IMR-90 (cell line): ENCODE results near the gene MASTL. TPM values are rescaled to one million over a fixed set of nuclear protein-coding genes. Genes with fewer than 3 reads are reported as not detected.

Experiments
- ATAC-seq: fragments of 200-7000 bp; cut with Tn5 transposase; 2 replicates; pipeline ENCODE4 v1.9.1; 2020; ENCODE audit warnings: low read depth, mild to moderate bottlenecking, moderate library complexity
- BruUV-seq: library from RNA; stranded (reverse); fragments of 400-500 nt; replicated peaks from 2 replicates; lab custom pipeline; 2021; lab: Mats Ljungman, UMichigan
- CTCF ChIA-PET: fragments of 300-600 bp; formaldehyde crosslinking; extraction: SDS; loops from one replicate; lab custom pipeline; 2021; ENCODE audit warnings: antibody characterized with exemption; lab: Yijun Ruan, JAX
- POLR2A ChIA-PET: fragments of 300-600 bp; sonication (Branson Sonifier 250); formaldehyde crosslinking; loops from one replicate; lab custom pipeline; 2022; ENCODE audit warnings: antibody characterized with exemption; ENCODE audit not compliant: unreplicated experiment; lab: Charles Lee
- DNase-seq: peaks from one replicate; pipeline ENCODE4 v3.0.0; 2013
- H2AFZ ChIP-seq: replicated peaks from 2 replicates; pipeline ENCODE3; 2013; ENCODE audit warnings: low read length, mild to moderate bottlenecking; ENCODE audit not compliant: poor library complexity
- H2AK5ac ChIP-seq: 2 replicates; pipeline ENCODE4 v1.6.1; 2013; ENCODE audit warnings: low read depth, low read length, inconsistent platforms
- H2AK9ac ChIP-seq: replicated peaks from 2 replicates; pipeline ENCODE3; 2013; ENCODE audit warnings: mild to moderate bottlenecking, low read depth, low read length, moderate library complexity; ENCODE audit not compliant: poor library complexity
- H2BK120ac ChIP-seq: 2 replicates; pipeline ENCODE4 v1.6.1; 2013; ENCODE audit warnings: low read depth, low read length, inconsistent platforms
- H2BK15ac ChIP-seq: 3 replicates; pipeline ENCODE4 v1.6.1; 2013; ENCODE audit warnings: low read depth, low read length, inconsistent platforms
- H2BK20ac ChIP-seq: 2 replicates; pipeline ENCODE4 v1.6.1; 2013; ENCODE audit warnings: low read depth, mild to moderate bottlenecking, inconsistent platforms, low read length, moderate library complexity
- H2BK5ac ChIP-seq: 2 replicates; pipeline ENCODE4 v1.6.1; 2013; ENCODE audit warnings: mild to moderate bottlenecking, low read depth, low read length, inconsistent platforms; ENCODE audit not compliant: poor library complexity, severe bottlenecking
- H3K14ac ChIP-seq: replicated peaks from 2 replicates; pipeline ENCODE4 v1.6.1; 2013; ENCODE audit warnings: low read depth, low read length, inconsistent platforms
- H3K18ac ChIP-seq: 2 replicates; pipeline ENCODE4 v1.6.1; 2013; ENCODE audit warnings: low read depth, low read length, control low read depth
- H3K23ac ChIP-seq: 2 replicates; pipeline ENCODE4 v1.6.1; 2013; ENCODE audit warnings: low read depth, low read length, inconsistent platforms
- H3K27ac ChIP-seq: 2 replicates; pipeline ENCODE4 v1.5.1; 2013; ENCODE audit warnings: mild to moderate bottlenecking, control low read depth, low read length; ENCODE audit not compliant: insufficient read depth
- H3K27me3 ChIP-seq: 2 replicates; pipeline ENCODE4 v1.6.1; 2013; ENCODE audit warnings: low read length; ENCODE audit not compliant: control insufficient read depth, insufficient read depth
- H3K36me3 ChIP-seq: 2 replicates; pipeline ENCODE4 v1.6.1; 2013; ENCODE audit warnings: low read length, mixed read lengths; ENCODE audit not compliant: control insufficient read depth, insufficient read depth
- H3K4ac ChIP-seq: 2 replicates; pipeline ENCODE4 v1.6.1; 2013; ENCODE audit warnings: low read depth, low read length, inconsistent platforms
- H3K4me1 ChIP-seq: 2 replicates; pipeline ENCODE4 v1.6.1; 2013; ENCODE audit warnings: low read length, mixed read lengths; ENCODE audit not compliant: control insufficient read depth, insufficient read depth
- H3K4me2 ChIP-seq: 2 replicates; pipeline ENCODE4 v1.6.1; 2013; ENCODE audit warnings: low read depth, mild to moderate bottlenecking, control low read depth, low read length, moderate library complexity
- H3K4me3 ChIP-seq: 2 replicates; pipeline ENCODE4 v1.5.1; 2013; ENCODE audit warnings: low read depth, mild to moderate bottlenecking, control low read depth, low read length, moderate library complexity; ENCODE audit not compliant: insufficient read depth
- H3K56ac ChIP-seq: 2 replicates; pipeline ENCODE4 v1.6.1; 2013; ENCODE audit warnings: low read length, inconsistent platforms; ENCODE audit not compliant: insufficient read depth; ENCODE audit errors: extremely low read depth
- H3K79me1 ChIP-seq, 2 experiments: 2 replicates each; pipeline ENCODE4 v1.6.1; 2013; ENCODE audit warnings: low read length in 2 of 2, inconsistent platforms in 1 of 2, low read depth in 1 of 2
- H3K9ac ChIP-seq: 2 replicates; pipeline ENCODE4 v1.6.1; 2013; ENCODE audit warnings: low read depth, low read length, control low read depth
- H3K9me1 ChIP-seq: 2 replicates; pipeline ENCODE4 v1.6.1; 2013; ENCODE audit warnings: low read length, inconsistent platforms; ENCODE audit not compliant: insufficient read depth
- H3K9me3 ChIP-seq: 2 replicates; pipeline ENCODE4 v1.6.1; 2013; ENCODE audit warnings: low read length; ENCODE audit not compliant: control insufficient read depth, insufficient read depth
- H4K20me1 ChIP-seq: 2 replicates; pipeline ENCODE4 v1.6.1; 2013; ENCODE audit warnings: low read length, inconsistent platforms; ENCODE audit not compliant: insufficient read depth
- H4K5ac ChIP-seq: 2 replicates; pipeline ENCODE4 v1.6.1; 2013; ENCODE audit warnings: mild to moderate bottlenecking, low read depth, low read length, control low read depth
- H4K8ac ChIP-seq, 2 experiments: 2 replicates each; pipeline ENCODE4 v1.6.1; 2013; ENCODE audit warnings: low read depth in 2 of 2, low read length in 2 of 2, control low read depth in 1 of 2, inconsistent platforms in 1 of 2
- H4K91ac ChIP-seq: 2 replicates; pipeline ENCODE4 v1.6.1; 2013; ENCODE audit warnings: low read depth, low read length, inconsistent platforms; ENCODE audit not compliant: insufficient read depth
- BHLHE40 ChIP-seq: fragments of 150-350 bp; IDR thresholded peaks from 2 replicates; pipeline ENCODE4 v1.6.1; 2016; ENCODE audit warnings: mild to moderate bottlenecking, low read depth, low read length
- CEBPB ChIP-seq: IDR thresholded peaks from 2 replicates; pipeline ENCODE4 v1.6.1; 2012; ENCODE audit warnings: low read depth, low read length, improper control_type of control experiment
- CHD1 ChIP-seq: IDR thresholded peaks from 2 replicates; pipeline ENCODE4 v1.6.1; 2012; ENCODE audit warnings: low read depth, low read length, improper control_type of control experiment
- CTCF ChIP-seq: conservative IDR thresholded peaks from 2 replicates; pipeline ENCODE4 v1.5.1; 2012; ENCODE audit warnings: mild to moderate bottlenecking, low read depth, low read length, improper control_type of control experiment
- ELK1 ChIP-seq: fragments of 150-350 bp; IDR thresholded peaks from 2 replicates; pipeline ENCODE4 v1.6.1; 2016; ENCODE audit warnings: low read depth, mild to moderate bottlenecking, low read length, moderate library complexity, borderline replicate concordance
- FOS ChIP-seq: fragments of 150-350 bp; IDR thresholded peaks from 2 replicates; pipeline ENCODE4 v1.6.1; 2016; ENCODE audit warnings: low read depth, low read length
- MAFK ChIP-seq: IDR thresholded peaks from 2 replicates; pipeline ENCODE4 v1.6.1; 2012; ENCODE audit warnings: low read depth, low read length, improper control_type of control experiment
- MAZ ChIP-seq: IDR thresholded peaks from 2 replicates; pipeline ENCODE4 v1.6.1; 2012; ENCODE audit warnings: low read depth, mild to moderate bottlenecking, low read length, improper control_type of control experiment, moderate library complexity, borderline replicate concordance
- MXI1 ChIP-seq: IDR thresholded peaks from 2 replicates; pipeline ENCODE4 v1.6.1; 2012; ENCODE audit warnings: low read depth, mild to moderate bottlenecking, low read length, moderate library complexity, borderline replicate concordance
- NFE2L2 ChIP-seq: fragments of 150-350 bp; IDR thresholded peaks from 2 replicates; pipeline ENCODE4 v1.6.1; 2016; ENCODE audit warnings: low read depth, mild to moderate bottlenecking, low read length
- POLR2A ChIP-seq: IDR thresholded peaks from 2 replicates; pipeline ENCODE4 v1.6.1; 2012; ENCODE audit warnings: mild to moderate bottlenecking, low read depth, low read length
- RAD21 ChIP-seq: IDR thresholded peaks from 2 replicates; pipeline ENCODE4 v1.6.1; 2012; ENCODE audit warnings: low read length, improper control_type of control experiment
- RCOR1 ChIP-seq: IDR thresholded peaks from 2 replicates; pipeline ENCODE4 v1.6.1; 2012; ENCODE audit warnings: mild to moderate bottlenecking, low read length, improper control_type of control experiment; ENCODE audit not compliant: insufficient replicate concordance
- RFX5 ChIP-seq: IDR thresholded peaks from 2 replicates; pipeline ENCODE4 v1.8.0; 2012; ENCODE audit warnings: low read depth, mild to moderate bottlenecking, low read length, moderate library complexity
- SMC3 ChIP-seq: fragments of 150-350 bp; IDR thresholded peaks from 2 replicates; pipeline ENCODE4 v1.6.1; 2016; ENCODE audit warnings: low read depth, mild to moderate bottlenecking, antibody characterized with exemption, low read length, moderate library complexity
- WGBS, 2 experiments: methylation state at CpG; one replicate each; pipeline versions ENCODE4 v1.1.5 to v1.1.7; 2013; ENCODE audit warnings: missing lambda C conversion rate in 2 of 2; ENCODE audit not compliant: insufficient read length in 1 of 2; ENCODE audit errors: extremely low coverage in 2 of 2; 5-methylcytosine and 5-hydroxymethylcytosine counted together
- dilution Hi-C: fragments of 300-500 bp; cut with HindIII; formaldehyde crosslinking; loops from one replicate; pipeline ENCODE4 v1.14.3; 2018; ENCODE audit warnings: low sequenced_read_pairs; ENCODE audit not compliant: unreplicated experiment
- in situ Hi-C: fragments of 300-500 bp; cut with MboI; formaldehyde crosslinking; loops from 3 replicates; pipeline ENCODE4 v1.14.3; 2019; ENCODE audit warnings: low sequenced_read_pairs, inconsistent platforms, mixed read lengths
- intact Hi-C: fragments of 100-400 bp; cut with micrococcal nuclease; formaldehyde crosslinking; loops from 2 replicates; pipeline ENCODE4 v1.10.0; 2022
- polyA plus RNA-seq, 3 experiments: library from polyadenylated mRNA; depleted of rRNA; stranded (reverse); fragments of >200 nt; gene quantifications; 2 replicates each; pipeline ENCODE4 v1.2.3, GENCODE V29; 2012; ENCODE audit warnings: low replicate concordance in 1 of 3
- total RNA-seq: library from RNA; depleted of rRNA; stranded (reverse); fragments of >200 nt; gene quantifications from 2 replicates; pipeline ENCODE4 v1.2.3, GENCODE V29; 2012
- TF ChIP-seq, protein P1 (sequence below): fragments of 150-350 bp; IDR thresholded peaks from 2 replicates; pipeline ENCODE4 v1.6.1; 2017; ENCODE audit warnings: mild to moderate bottlenecking, antibody characterized with exemption, low read length, low read depth

The MASTL gene
- total and polyA plus RNA-seq, 2 of the 4 experiments (the other 2 are of a cell fraction) = 7.0 to 13.4 TPM

DNA sequence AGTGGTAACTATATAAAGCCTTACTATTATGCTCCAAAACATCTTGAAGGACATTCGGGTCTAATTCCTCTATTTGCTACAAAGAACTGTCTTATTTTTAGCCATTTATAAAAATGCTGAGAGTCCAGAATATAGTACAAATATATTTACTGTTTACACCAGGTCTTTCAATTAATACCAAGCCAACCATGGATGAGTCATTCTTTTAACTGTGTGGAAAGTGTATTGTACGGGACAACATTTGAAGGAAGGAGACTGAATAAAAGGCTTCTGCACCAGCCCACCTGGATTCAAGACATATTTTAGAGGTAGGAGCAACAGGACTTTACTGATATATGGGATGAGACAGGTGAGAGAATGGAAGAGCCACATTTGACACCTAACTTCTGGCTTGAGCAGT lies 35.4 kb downstream of the MASTL start:
- H2AFZ ChIP-seq = no peak overlapping the region
- H3K4me1 ChIP-seq = no peaks in the 10 kb centered on the region; the same call in 1 of the 2 replicates
- POLR2A ChIA-PET = no interaction called here
- CTCF ChIA-PET = no interaction called here
- no peaks in the 10 kb centered on the region for H3K9me3 ChIP-seq
- 0 out of 2 replicates have a peak, but pooled peaks cover 1% of the 10 kb centered on the region for H3K36me3 ChIP-seq
- H2BK15ac ChIP-seq = no peak overlapping the region
- no peak overlapping the region for H3K56ac ChIP-seq
- H3K9me1 ChIP-seq = no peaks in the 10 kb centered on the region
- H2AK5ac ChIP-seq = no peak overlapping the region
- no peak overlapping the region for H3K4me3 ChIP-seq
- intact Hi-C loops (no loop called here), in situ Hi-C loops (no loop called here), dilution Hi-C loops (no loop called here)
- no peak overlapping the region for H2AK9ac ChIP-seq
- TF ChIP-seq ELK1 (no peak), CHD1 (no peak), MXI1 (no peak), RCOR1 (no peak), RAD21 (no peak), MAFK (no peak), FOS (no peak), CTCF (no peak), NFE2L2 (no peak), RFX5 (no peak), CEBPB (no peak), MAZ (no peak), SMC3 (no peak), BHLHE40 (no peak), POLR2A (no peak)
- TF ChIP-seq, protein P1, sequence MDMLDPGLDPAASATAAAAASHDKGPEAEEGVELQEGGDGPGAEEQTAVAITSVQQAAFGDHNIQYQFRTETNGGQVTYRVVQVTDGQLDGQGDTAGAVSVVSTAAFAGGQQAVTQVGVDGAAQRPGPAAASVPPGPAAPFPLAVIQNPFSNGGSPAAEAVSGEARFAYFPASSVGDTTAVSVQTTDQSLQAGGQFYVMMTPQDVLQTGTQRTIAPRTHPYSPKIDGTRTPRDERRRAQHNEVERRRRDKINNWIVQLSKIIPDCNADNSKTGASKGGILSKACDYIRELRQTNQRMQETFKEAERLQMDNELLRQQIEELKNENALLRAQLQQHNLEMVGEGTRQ = no peak
- WGBS, 2 experiments = no CpG with 5 or more reads among the region's 2 CpGs
- no peaks in the 10 kb centered on the region for H3K27me3 ChIP-seq
- ATAC-seq (no peak), DNase-seq (no peak)
- H3K18ac ChIP-seq = no peak overlapping the region
- H3K23ac ChIP-seq = no peak overlapping the region
- no peak overlapping the region for H2BK120ac ChIP-seq
- no TSS peak for BruUV-seq
- no peak overlapping the region for H4K8ac ChIP-seq
- H2BK5ac ChIP-seq = no peak overlapping the region
- no peak overlapping the region for H3K14ac ChIP-seq
- no peak overlapping the region for H3K4ac ChIP-seq
- no peak overlapping the region for H3K9ac ChIP-seq
- H3K4me2 ChIP-seq = no peak overlapping the region
- H2BK20ac ChIP-seq = no peak overlapping the region
- H3K27ac ChIP-seq = no peak overlapping the region
- H4K5ac ChIP-seq = no peak overlapping the region
- no peaks in the 10 kb centered on the region for H4K20me1 ChIP-seq
- H4K91ac ChIP-seq = no peak overlapping the region
- H3K79me1 ChIP-seq = no peaks in the 10 kb centered on the region
